ENCODE measurements around the gene SLC23A1. TPM values are rescaled to one million over a fixed set of nuclear protein-coding genes. Genes with fewer than 3 reads are reported as not detected.

The SLC23A1 gene
- total and polyA plus RNA-seq, 2 experiments from 2014 or later = 3.3 to 13.4 TPM

DNA sequence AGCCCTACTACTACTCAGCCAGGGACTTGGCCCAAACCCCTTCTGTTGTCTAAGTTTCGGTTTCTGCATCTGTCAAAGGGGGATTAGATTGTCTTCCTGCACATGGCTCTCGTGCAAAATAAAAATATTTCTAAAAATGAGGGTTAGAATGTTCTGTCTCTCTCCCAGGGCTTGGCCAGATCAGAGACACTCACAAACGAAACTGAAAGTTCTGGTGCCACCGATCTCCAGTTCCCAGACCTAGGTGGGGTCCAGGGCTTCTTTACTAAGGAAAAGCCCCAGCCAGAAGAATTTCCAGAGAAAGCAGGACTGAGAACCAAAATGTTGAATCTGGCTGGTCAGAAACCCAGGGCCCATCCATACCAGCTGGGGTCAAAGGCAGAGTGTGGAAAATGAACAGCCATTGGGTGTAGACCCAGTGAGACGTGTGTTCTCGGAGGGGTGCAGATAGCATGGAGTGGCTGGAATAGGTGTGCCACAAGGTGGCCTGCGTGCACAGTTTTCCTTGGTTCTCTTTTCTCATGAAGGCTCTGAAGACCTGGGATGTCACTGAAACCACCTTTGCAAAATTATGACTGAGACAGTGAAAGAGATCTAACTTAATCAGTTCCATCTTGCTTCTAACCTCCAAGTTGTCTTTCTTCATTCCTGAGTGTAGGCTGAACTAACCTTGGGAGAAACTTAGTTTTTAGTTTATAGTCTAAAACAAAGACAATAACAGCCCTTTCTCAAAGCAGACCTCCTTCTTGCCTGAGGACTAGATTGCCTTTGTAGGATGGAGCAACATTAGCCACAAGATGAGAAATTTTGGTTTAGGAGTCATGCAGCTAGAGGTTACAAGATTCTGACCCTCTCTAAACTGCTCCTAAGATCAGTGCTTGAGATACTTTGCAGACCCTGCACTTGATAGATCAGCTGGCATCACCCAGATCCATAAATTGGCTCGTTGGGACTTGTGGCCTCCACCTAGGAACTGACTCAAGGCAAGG lies 2.3 kb upstream of the SLC23A1 start:
- Histone ChIP-seq H3K27me3 (no peaks in the 10 kb centered on the region), H2AFZ (no peak overlapping the region), H3K4me3 (no peak overlapping the region), H3K4me1 (ENCODE audit: insufficient read depth) (peaks cover 19% of the 10 kb centered on the region), H3K27ac (no peak overlapping the region), H3K79me2 (no peaks in the 10 kb centered on the region), H3K4me2 (no peak overlapping the region), H4K20me1 (ENCODE audit: insufficient read depth, poor library complexity, severe bottlenecking) (no peaks in the 10 kb centered on the region), H3K36me3 (replicated peaks; ENCODE audit: insufficient read depth, low read depth) (no peaks in the 10 kb centered on the region), H3K9me3 (ENCODE audit: low read depth) (no peaks in the 10 kb centered on the region), H3K9me2 (replicated peaks; ENCODE audit: insufficient read depth) (no peaks in the 10 kb centered on the region)
- no peak for TF ChIP-seq EZH2 (IDR thresholded peaks at IDR 0.05; ENCODE audit: borderline replicate concordance)
- TF ChIP-seq, protein P1, sequence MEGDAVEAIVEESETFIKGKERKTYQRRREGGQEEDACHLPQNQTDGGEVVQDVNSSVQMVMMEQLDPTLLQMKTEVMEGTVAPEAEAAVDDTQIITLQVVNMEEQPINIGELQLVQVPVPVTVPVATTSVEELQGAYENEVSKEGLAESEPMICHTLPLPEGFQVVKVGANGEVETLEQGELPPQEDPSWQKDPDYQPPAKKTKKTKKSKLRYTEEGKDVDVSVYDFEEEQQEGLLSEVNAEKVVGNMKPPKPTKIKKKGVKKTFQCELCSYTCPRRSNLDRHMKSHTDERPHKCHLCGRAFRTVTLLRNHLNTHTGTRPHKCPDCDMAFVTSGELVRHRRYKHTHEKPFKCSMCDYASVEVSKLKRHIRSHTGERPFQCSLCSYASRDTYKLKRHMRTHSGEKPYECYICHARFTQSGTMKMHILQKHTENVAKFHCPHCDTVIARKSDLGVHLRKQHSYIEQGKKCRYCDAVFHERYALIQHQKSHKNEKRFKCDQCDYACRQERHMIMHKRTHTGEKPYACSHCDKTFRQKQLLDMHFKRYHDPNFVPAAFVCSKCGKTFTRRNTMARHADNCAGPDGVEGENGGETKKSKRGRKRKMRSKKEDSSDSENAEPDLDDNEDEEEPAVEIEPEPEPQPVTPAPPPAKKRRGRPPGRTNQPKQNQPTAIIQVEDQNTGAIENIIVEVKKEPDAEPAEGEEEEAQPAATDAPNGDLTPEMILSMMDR (IDR thresholded peaks at IDR 0.05; ENCODE audit: poor library complexity) = no peak
- TF ChIP-seq EZH2phosphoT487 (IDR thresholded peaks at IDR 0.05; ENCODE audit: low read depth, severe bottlenecking, unreplicated experiment) = no peak
- no peak for DNase-seq (ENCODE audit: low spot score)
- 70% methylated on average over 8 of the region's 8 CpGs for WGBS (ENCODE audit: low lambda C conversion rate, missing lambda C conversion rate)

DNA sequence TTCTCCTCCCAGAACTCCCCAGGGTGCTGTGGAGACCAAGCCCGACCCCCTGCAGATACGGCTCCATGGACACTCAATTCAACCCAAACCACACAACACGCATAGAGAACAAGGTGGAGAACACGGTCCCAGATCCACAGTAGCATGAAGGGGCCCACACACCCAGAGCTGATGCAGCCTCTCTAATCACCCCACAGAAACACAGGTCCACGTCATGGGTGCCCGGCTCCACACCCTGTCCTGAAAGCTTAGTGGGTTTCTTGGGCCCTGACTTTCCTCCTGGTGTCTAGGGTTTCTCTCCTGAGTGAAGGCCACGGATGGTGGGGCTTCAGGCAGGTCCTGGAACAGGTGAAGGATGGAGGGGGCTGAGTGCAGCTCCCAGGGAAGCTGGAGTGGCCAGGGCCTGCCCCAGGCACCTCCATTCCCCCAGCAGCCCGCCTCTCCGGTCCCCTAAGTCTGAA lies 1.5 kb upstream of the SLC23A1 start:
- Histone ChIP-seq H3K27me3 (no peaks in the 10 kb centered on the region), H3K4me3 (no peak overlapping the region), H3K36me3 (replicated peaks; ENCODE audit: insufficient read depth, low read depth) (no peaks in the 10 kb centered on the region), H3K9me3 (ENCODE audit: low read depth) (no peaks in the 10 kb centered on the region), H3K79me2 (no peaks in the 10 kb centered on the region), H3K4me1 (ENCODE audit: insufficient read depth) (peaks cover 19% of the 10 kb centered on the region), H3K9me2 (replicated peaks; ENCODE audit: insufficient read depth) (no peaks in the 10 kb centered on the region), H3K4me2 (no peak overlapping the region), H2AFZ (no peak overlapping the region), H4K20me1 (ENCODE audit: insufficient read depth, poor library complexity, severe bottlenecking) (no peaks in the 10 kb centered on the region), H3K27ac (no peak overlapping the region)
- no peak for DNase-seq (ENCODE audit: low spot score)
- 87% methylated on average over 9 of the region's 9 CpGs for WGBS (ENCODE audit: low lambda C conversion rate, missing lambda C conversion rate)
- no peak for TF ChIP-seq EZH2 (IDR thresholded peaks at IDR 0.05; ENCODE audit: borderline replicate concordance)
- TF ChIP-seq, protein P1 (IDR thresholded peaks at IDR 0.05; ENCODE audit: poor library complexity) = no peak
- no peak for TF ChIP-seq EZH2phosphoT487 (IDR thresholded peaks at IDR 0.05; ENCODE audit: low read depth, severe bottlenecking, unreplicated experiment)

DNA sequence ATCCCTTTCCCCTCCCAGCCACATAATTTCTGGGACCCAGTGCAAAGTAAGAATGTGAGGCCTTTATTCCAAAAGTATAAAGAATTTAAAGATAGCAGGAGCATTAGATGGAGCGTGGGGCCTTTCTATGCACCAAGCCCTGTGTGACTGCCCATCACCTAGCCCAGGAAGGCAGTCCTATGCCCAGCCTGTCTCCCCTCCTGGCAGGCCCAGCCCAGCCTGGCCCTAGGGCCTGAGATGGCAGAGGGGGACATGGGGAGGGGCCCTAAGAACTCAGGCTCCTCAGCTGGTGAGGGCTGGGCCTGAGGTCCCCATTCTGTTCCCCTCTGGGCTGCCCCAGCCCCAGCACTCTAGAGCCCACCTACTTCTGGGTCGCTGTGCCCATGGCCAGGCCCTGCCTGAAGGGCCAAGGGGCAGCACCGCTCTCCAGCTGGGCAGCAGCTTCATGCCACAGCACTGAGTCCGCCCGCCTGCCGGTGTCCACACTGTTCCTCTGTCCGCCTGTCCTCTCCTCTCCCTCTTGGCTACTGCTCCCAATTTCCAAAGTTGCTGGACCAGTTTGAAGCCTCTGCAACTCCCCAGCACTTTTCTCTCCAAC lies 995 bp upstream of the SLC23A1 start:
- no peaks in the 10 kb centered on the region for H3K9me2 ChIP-seq (replicated peaks; ENCODE audit: insufficient read depth)
- peaks cover 19% of the 10 kb centered on the region for H3K4me1 ChIP-seq (ENCODE audit: insufficient read depth)
- H3K4me2 ChIP-seq = peak overlapping the region; percentile 62
- no peak overlapping the region for H2AFZ ChIP-seq
- H3K4me3 ChIP-seq = no peak overlapping the region
- no peaks in the 10 kb centered on the region for H3K36me3 ChIP-seq (replicated peaks; ENCODE audit: insufficient read depth, low read depth)
- no peaks in the 10 kb centered on the region for H3K79me2 ChIP-seq
- 84% methylated on average over 7 of the region's 7 CpGs for WGBS (ENCODE audit: low lambda C conversion rate, missing lambda C conversion rate)
- DNase-seq (ENCODE audit: low spot score) = no peak
- H4K20me1 ChIP-seq (ENCODE audit: insufficient read depth, poor library complexity, severe bottlenecking) = no peaks in the 10 kb centered on the region
- no peaks in the 10 kb centered on the region for H3K9me3 ChIP-seq (ENCODE audit: low read depth)
- H3K27me3 ChIP-seq = no peaks in the 10 kb centered on the region
- H3K27ac ChIP-seq = no peak overlapping the region
- TF ChIP-seq, protein P1 (IDR thresholded peaks at IDR 0.05; ENCODE audit: poor library complexity) = no peak
- no peak for TF ChIP-seq EZH2phosphoT487 (IDR thresholded peaks at IDR 0.05; ENCODE audit: low read depth, severe bottlenecking, unreplicated experiment)
- TF ChIP-seq EZH2 (IDR thresholded peaks at IDR 0.05; ENCODE audit: borderline replicate concordance) = no peak
